Upper lobe of left lung (tissue), 6 donors: ENCODE data around the gene TMPRSS3. TPM values are rescaled to one million over a fixed set of nuclear protein-coding genes. Genes with fewer than 3 reads are reported as not detected.

Experiments
- ATAC-seq, 2 donors: fragments of 200-7000 bp; cut with Tn5 transposase; one replicate each; pipeline ENCODE4 v1.9.1; 2022; ENCODE audit warnings: mild to moderate bottlenecking in 2 of 2, moderate library complexity in 2 of 2; ENCODE audit not compliant: low FRiP score in 2 of 2
- DNase-seq, 2 donors: peaks; one replicate each; pipeline ENCODE4 v3.0.0-alpha.2; 2019 to 2020
- H3K27ac ChIP-seq, 4 donors: fragments of 200-600 bp; sonication (generic); one replicate each; pipeline ENCODE4 v1.5.1; 2016 to 2019
- H3K27me3 ChIP-seq, 4 donors: fragments of 200-600 bp; sonication (generic); one replicate each; pipeline ENCODE4 v1.5.1; 2017 to 2019
- H3K36me3 ChIP-seq, 4 donors: fragments of 200-600 bp; sonication (generic); one replicate each; pipeline ENCODE4 v1.5.1; 2016 to 2019
- H3K4me1 ChIP-seq, 4 donors: fragments of 200-600 bp; sonication (generic); one replicate each; pipeline ENCODE4 v1.5.1; 2018 to 2019
- H3K4me3 ChIP-seq, 4 donors: fragments of 200-600 bp; sonication (generic); one replicate each; pipeline ENCODE4 v1.5.1; 2017 to 2019; ENCODE audit warnings: mild to moderate bottlenecking in 2 of 4, moderate library complexity in 1 of 4
- H3K9me3 ChIP-seq, 4 donors: fragments of 200-600 bp; sonication (generic); one replicate each; pipeline ENCODE4 v1.5.1; 2018 to 2019
- CTCF ChIP-seq, 6 experiments: fragments of 450-650 bp in 4 of 6; fragments of 200-600 bp in 2 of 6; sonication (generic) in 2 of 6; IDR thresholded peaks; one replicate each; pipeline ENCODE4 v1.5.1; 2016 to 2019; ENCODE audit warnings: antibody characterized with exemption in 6 of 6
- EP300 ChIP-seq, 4 donors: sonication (generic); formaldehyde crosslinking; IDR thresholded peaks; one replicate each; pipeline ENCODE4 v1.5.1; 2017; ENCODE audit warnings: antibody characterized with exemption in 4 of 4, control low read depth in 2 of 4
- POLR2A ChIP-seq, 4 donors: fragments of 450-650 bp; IDR thresholded peaks; one replicate each; pipeline ENCODE4 v1.5.1; 2016 to 2017; ENCODE audit warnings: antibody characterized with exemption in 4 of 4, mild to moderate bottlenecking in 2 of 4
- POLR2AphosphoS5 ChIP-seq, 2 donors: sonication (generic); formaldehyde crosslinking; IDR thresholded peaks; one replicate each; pipeline ENCODE4 v1.5.1; 2017; ENCODE audit warnings: antibody characterized with exemption in 2 of 2
- WGBS, 2 donors: methylation state at CpG; one replicate each; pipeline ENCODE4 v1.1.5; 2017 to 2018; 5-methylcytosine and 5-hydroxymethylcytosine counted together
- total RNA-seq, 6 donors: library from RNA; depleted of rRNA in 4 of 6; stranded (reverse); fragments of >200 nt in 4 of 6; gene quantifications; one replicate each; pipeline versions ENCODE4 v1.1.0 to v1.2.1, GENCODE V29; 2016 to 2021
- donor health status: DM: no; HTN: no; CAD: no; lungs with moderate emphysema.
- donor health status: DM: no; HTN: yes; CAD: no; lungs with severe emphysema.

The TMPRSS3 gene
- total RNA-seq, 6 donors from 2014 or later = 3.5 to 12.5 (median 5.8) TPM

DNA sequence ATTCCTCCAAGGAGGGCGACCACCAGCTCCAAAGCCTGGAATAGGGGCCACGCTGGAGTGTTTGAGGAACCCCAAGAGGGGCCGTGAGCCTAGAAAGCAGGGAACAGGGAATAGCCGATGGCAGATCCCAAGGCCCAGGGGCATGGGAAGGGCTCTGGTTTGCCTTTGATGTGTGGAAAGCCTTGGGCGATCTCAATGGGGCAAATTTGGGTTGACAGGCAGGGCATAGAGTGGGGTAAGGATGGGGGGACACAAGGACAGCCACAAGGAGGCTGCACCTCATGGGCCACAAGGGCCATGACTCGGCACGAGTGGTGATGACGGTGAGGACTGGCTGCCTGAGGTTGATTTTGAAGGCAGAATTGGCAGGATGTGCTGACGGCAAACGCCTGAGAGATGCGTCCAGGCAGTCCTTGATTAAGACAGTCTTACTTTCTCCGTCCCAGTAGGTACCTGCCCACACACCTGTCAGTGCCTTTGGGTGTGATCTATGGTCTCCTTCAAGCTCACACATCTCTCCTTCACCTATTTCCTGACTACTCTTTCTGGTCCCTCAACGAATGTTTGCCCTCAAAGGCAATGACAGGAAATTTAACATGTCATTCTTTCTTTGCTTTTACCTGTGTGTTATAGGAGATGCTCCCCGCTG lies 2.0 kb upstream of the TMPRSS3 start:
- H3K9me3 ChIP-seq = no peaks in the 10 kb centered on the region
- ATAC-seq (peak in 1 of 2 donors; percentile 16), DNase-seq (no peak)
- TF ChIP-seq POLR2A (IDR thresholded peaks at IDR 0.05) = no peak
- TF ChIP-seq EP300 (IDR thresholded peaks at IDR 0.05) = no peak
- no peak for TF ChIP-seq POLR2AphosphoS5 (IDR thresholded peaks at IDR 0.05)
- no peak for TF ChIP-seq CTCF (IDR thresholded peaks at IDR 0.05)
- 92 to 93% methylated on average over 12 to 14 of the region's 14 CpGs for WGBS, 2 donors
- H3K4me3 ChIP-seq = no peak overlapping the region
- no peak overlapping the region for H3K27ac ChIP-seq
- H3K36me3 ChIP-seq = no peaks in the 10 kb centered on the region
- H3K27me3 ChIP-seq = no peaks in the 10 kb centered on the region
- H3K4me1 ChIP-seq = peaks cover 0 to 19% (median 6%) of the 10 kb centered on the region in 4 donors

DNA sequence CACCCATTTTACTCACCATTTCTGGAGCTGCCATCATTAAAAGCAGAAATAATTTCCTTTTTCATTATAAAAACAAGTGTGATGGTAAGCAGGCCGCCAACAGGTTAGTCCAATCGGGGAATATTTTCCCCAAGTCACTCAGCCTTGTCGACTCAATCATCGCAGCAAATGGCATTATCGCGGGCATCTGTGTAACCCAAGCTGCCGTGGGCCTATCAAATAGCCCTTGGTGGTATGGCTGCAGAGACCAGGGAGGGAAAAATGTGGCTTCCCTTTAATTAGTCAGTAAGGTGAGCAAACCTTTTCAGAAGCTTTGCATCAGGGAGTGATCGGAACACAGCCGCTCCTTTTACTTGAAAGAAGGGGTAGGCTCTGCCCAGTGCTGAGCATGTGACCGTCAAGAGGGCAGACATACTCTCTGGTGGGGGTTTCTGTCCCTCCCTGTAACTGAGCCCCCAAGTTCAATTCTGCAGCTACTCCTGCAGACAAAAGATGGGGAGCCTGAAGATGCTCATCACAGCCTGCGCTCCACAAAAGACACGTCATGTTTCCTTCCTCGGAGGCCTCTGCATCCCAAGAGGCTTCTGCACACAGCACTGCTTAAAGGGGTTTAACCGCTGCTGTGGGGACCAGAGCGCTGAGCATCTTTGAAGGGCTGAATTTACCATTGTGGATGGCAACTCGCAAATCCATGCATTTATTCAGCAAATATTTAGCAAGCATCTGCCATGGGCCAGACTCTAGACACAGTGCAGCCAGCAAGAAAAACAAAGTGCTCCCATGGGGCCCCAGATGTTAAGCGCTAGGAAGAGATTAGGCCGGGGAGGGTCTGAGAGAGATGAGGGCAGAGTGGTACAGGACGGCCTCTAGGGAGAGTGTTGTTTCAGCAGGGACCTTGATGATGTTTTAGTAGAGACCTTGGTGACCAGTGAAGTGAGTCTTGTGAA lies 1.2 kb upstream of the TMPRSS3 start:
- Histone ChIP-seq H3K4me1 (peaks cover 0 to 19% (median 7%) of the 10 kb centered on the region in 4 donors), H3K36me3 (no peaks in the 10 kb centered on the region), H3K27ac (no peak overlapping the region), H3K4me3 (no peak overlapping the region), H3K9me3 (no peaks in the 10 kb centered on the region), H3K27me3 (no peaks in the 10 kb centered on the region)
- no peak for DNase-seq
- TF ChIP-seq CTCF (IDR thresholded peaks at IDR 0.05) = no peak
- TF ChIP-seq POLR2A (IDR thresholded peaks at IDR 0.05) = no peak
- TF ChIP-seq EP300 (IDR thresholded peaks at IDR 0.05) = no peak
- no peak for TF ChIP-seq POLR2AphosphoS5 (IDR thresholded peaks at IDR 0.05)
- ATAC-seq = no peak
- WGBS, 2 donors = 95% methylated on average over 19 of the region's 19 CpGs

GRCh38 chr21:42395302-42395701 lies 550 bp downstream of the TMPRSS3 start:
- TF ChIP-seq POLR2AphosphoS5 (IDR thresholded peaks at IDR 0.05) = no peak
- no peak for TF ChIP-seq EP300 (IDR thresholded peaks at IDR 0.05)
- no peak for TF ChIP-seq POLR2A (IDR thresholded peaks at IDR 0.05)
- no peak for TF ChIP-seq CTCF (IDR thresholded peaks at IDR 0.05)
- no peaks in the 10 kb centered on the region for H3K27me3 ChIP-seq
- peak overlapping the region in 2 of 4 donors; percentile 19 to 43 for H3K27ac ChIP-seq
- DNase-seq = no peak
- H3K4me3 ChIP-seq = peak overlapping the region in 1 of 4 donors; percentile 13
- peaks cover 0 to 19% (median 7%) of the 10 kb centered on the region in 4 donors for H3K4me1 ChIP-seq
- no peak for ATAC-seq
- WGBS, 2 donors = 95% methylated on average over 11 of the region's 11 CpGs
- H3K36me3 ChIP-seq = no peaks in the 10 kb centered on the region
- H3K9me3 ChIP-seq = no peaks in the 10 kb centered on the region

GRCh38 chr21:42393443-42393950 lies 2.4 kb downstream of the TMPRSS3 start:
- DNase-seq (no peak), ATAC-seq (no peak)
- H3K9me3 ChIP-seq = no peaks in the 10 kb centered on the region
- H3K4me3 ChIP-seq = no peak overlapping the region
- no peaks in the 10 kb centered on the region for H3K27me3 ChIP-seq
- TF ChIP-seq POLR2AphosphoS5 (IDR thresholded peaks at IDR 0.05) (no peak), POLR2A (IDR thresholded peaks at IDR 0.05) (no peak), EP300 (IDR thresholded peaks at IDR 0.05) (no peak), CTCF (IDR thresholded peaks at IDR 0.05) (no peak)
- peaks cover 0 to 19% (median 15%) of the 10 kb centered on the region in 4 donors for H3K4me1 ChIP-seq
- H3K27ac ChIP-seq = no peak overlapping the region
- 56 to 63% methylated on average over 8 of the region's 8 CpGs for WGBS, 2 donors
- H3K36me3 ChIP-seq = no peaks in the 10 kb centered on the region
